H9 (cell line): ENCODE measurements around the gene PKD2L2. TPM values are rescaled to one million over a fixed set of nuclear protein-coding genes. Genes with fewer than 3 reads are reported as not detected.

ENCODE experiments used
- DNase-seq: peaks from one replicate; pipeline ENCODE4 v3.0.0-alpha.2; 2017
- H2AFZ ChIP-seq: one replicate; pipeline ENCODE4 v1.6.1; 2013; ENCODE audit warnings: mild to moderate bottlenecking, low read length, control low read depth, moderate library complexity
- H2AK5ac ChIP-seq: 2 replicates; pipeline ENCODE4 v1.6.1; 2013; ENCODE audit warnings: low read length, control low read depth, mixed read lengths; ENCODE audit not compliant: insufficient read length
- H2BK120ac ChIP-seq: one replicate; pipeline ENCODE4 v1.6.1; 2013; ENCODE audit warnings: low read depth, mild to moderate bottlenecking, low read length, control low read depth, inconsistent platforms; ENCODE audit not compliant: poor library complexity, severe bottlenecking
- H2BK12ac ChIP-seq: 2 replicates; pipeline ENCODE4 v1.6.1; 2013; ENCODE audit warnings: low read length, control low read depth, mixed read lengths, low read depth; ENCODE audit not compliant: insufficient read length
- H2BK15ac ChIP-seq: 2 replicates; pipeline ENCODE4 v1.6.1; 2013; ENCODE audit warnings: low read depth, low read length, control low read depth
- H2BK20ac ChIP-seq: one replicate; pipeline ENCODE4 v1.6.1; 2013; ENCODE audit warnings: low read depth, mild to moderate bottlenecking, low read length, control low read depth, inconsistent platforms; ENCODE audit not compliant: poor library complexity, severe bottlenecking
- H2BK5ac ChIP-seq: 2 replicates; pipeline ENCODE4 v1.6.1; 2013; ENCODE audit warnings: low read length, control low read depth, mixed read lengths; ENCODE audit not compliant: insufficient read length
- H3K14ac ChIP-seq: 2 replicates; pipeline ENCODE4 v1.6.1; 2013; ENCODE audit warnings: low read length, control low read depth; ENCODE audit not compliant: insufficient read depth
- H3K18ac ChIP-seq: 2 replicates; pipeline ENCODE4 v1.6.1; 2013; ENCODE audit warnings: low read depth, mild to moderate bottlenecking, mixed read lengths, low read length, control low read depth; ENCODE audit not compliant: insufficient read length
- H3K23ac ChIP-seq: 2 replicates; pipeline ENCODE4 v1.6.1; 2013; ENCODE audit warnings: low read length, control low read depth, mixed read lengths, low read depth; ENCODE audit not compliant: insufficient read length
- H3K23me2 ChIP-seq: 2 replicates; pipeline ENCODE4 v1.6.1; 2013; ENCODE audit warnings: low read depth, mild to moderate bottlenecking, mixed read lengths, low read length, control low read depth; ENCODE audit not compliant: insufficient read length, poor library complexity, severe bottlenecking
- H3K27ac ChIP-seq: 2 replicates; pipeline ENCODE4 v1.5.1; 2013; ENCODE audit warnings: low read length, control low read depth, mixed read lengths, low read depth; ENCODE audit not compliant: insufficient read length
- H3K27me3 ChIP-seq: 2 replicates; pipeline ENCODE4 v1.6.1; 2013; ENCODE audit warnings: low read length, control low read depth, inconsistent platforms; ENCODE audit not compliant: insufficient read depth
- H3K4ac ChIP-seq: 2 replicates; pipeline ENCODE4 v1.6.1; 2013; ENCODE audit warnings: low read depth, mild to moderate bottlenecking, control low read depth, inconsistent platforms, low read length, moderate library complexity
- H3K4me1 ChIP-seq: 2 replicates; pipeline ENCODE4 v1.6.1; 2013; ENCODE audit warnings: low read length, control low read depth, inconsistent platforms; ENCODE audit not compliant: insufficient read depth
- H3K4me2 ChIP-seq: 2 replicates; pipeline ENCODE4 v1.6.1; 2013; ENCODE audit warnings: low read length, control low read depth, mixed read lengths; ENCODE audit not compliant: insufficient read length, insufficient read depth
- H3K56ac ChIP-seq: 2 replicates; pipeline ENCODE4 v1.6.1; 2013; ENCODE audit warnings: low read depth, mild to moderate bottlenecking, mixed read lengths, low read length, control low read depth; ENCODE audit not compliant: insufficient read length
- H3K79me1 ChIP-seq: 2 replicates; pipeline ENCODE4 v1.6.1; 2013; ENCODE audit warnings: low read depth, mild to moderate bottlenecking, moderate library complexity, low read length, control low read depth, inconsistent platforms; ENCODE audit not compliant: insufficient read depth, poor library complexity, severe bottlenecking
- H3K79me2 ChIP-seq: 2 replicates; pipeline ENCODE4 v1.6.1; 2013; ENCODE audit warnings: low read length, control low read depth, inconsistent platforms; ENCODE audit not compliant: insufficient read depth
- H3K9ac ChIP-seq: 2 replicates; pipeline ENCODE4 v1.6.1; 2013; ENCODE audit warnings: low read length, control low read depth, mixed read lengths; ENCODE audit not compliant: insufficient read length; ENCODE audit errors: extremely low read depth
- H3K9me3 ChIP-seq: one replicate; pipeline ENCODE4 v1.6.1; 2013; ENCODE audit warnings: low read depth, low read length, inconsistent platforms; ENCODE audit not compliant: control insufficient read depth
- H3T11ph ChIP-seq: one replicate; pipeline ENCODE4 v1.6.1; 2013; ENCODE audit warnings: mild to moderate bottlenecking, low read length, control low read depth, inconsistent platforms
- H4K20me1 ChIP-seq: one replicate; pipeline ENCODE4 v1.6.1; 2013; ENCODE audit not compliant: control insufficient read depth, insufficient read length, insufficient read depth
- H4K5ac ChIP-seq: 2 replicates; pipeline ENCODE4 v1.6.1; 2013; ENCODE audit warnings: low read depth, mild to moderate bottlenecking, mixed read lengths, low read length, control low read depth; ENCODE audit not compliant: insufficient read length
- H4K8ac ChIP-seq: replicated peaks from 2 replicates; pipeline ENCODE4 v1.6.1; 2013; ENCODE audit warnings: low read length, control low read depth, mixed read lengths, low read depth; ENCODE audit not compliant: insufficient read length
- H4K91ac ChIP-seq: 2 replicates; pipeline ENCODE4 v1.6.1; 2013; ENCODE audit warnings: low read depth, mild to moderate bottlenecking, moderate library complexity, mixed read lengths, low read length, control low read depth; ENCODE audit not compliant: insufficient read length
- H3K27ac Mint-ChIP-seq, 3 experiments: 2 replicates in 2 of 3; 3 replicates in 1 of 3; pipeline ENCODE4 v1.8.0; 2020 to 2021; ENCODE audit warnings: mixed read lengths in 3 of 3, mild to moderate bottlenecking in 1 of 3, moderate library complexity in 1 of 3
- H3K27me3 Mint-ChIP-seq: 2 replicates; pipeline ENCODE4 v1.8.0; 2021; ENCODE audit warnings: low read depth, mild to moderate bottlenecking, moderate library complexity, mixed read lengths
- H3K36me3 Mint-ChIP-seq, 3 experiments: 2 replicates in 2 of 3; 3 replicates in 1 of 3; pipeline ENCODE4 v1.8.0; 2020 to 2021; ENCODE audit warnings: low read depth in 3 of 3, mixed read lengths in 3 of 3; ENCODE audit not compliant: insufficient read depth in 1 of 3
- H3K4me1 Mint-ChIP-seq, 2 experiments: 2 replicates each; pipeline ENCODE4 v1.8.0; 2020; ENCODE audit warnings: mixed read lengths in 2 of 2
- H3K4me3 Mint-ChIP-seq, 2 experiments: 2 replicates in 1 of 2; 3 replicates in 1 of 2; pipeline ENCODE4 v1.8.0; 2020 to 2021; ENCODE audit warnings: mild to moderate bottlenecking in 2 of 2, mixed read lengths in 2 of 2, moderate library complexity in 1 of 2
- H3K9me3 Mint-ChIP-seq, 2 experiments: 2 replicates in 1 of 2; 3 replicates in 1 of 2; pipeline ENCODE4 v1.8.0; 2020; ENCODE audit warnings: mild to moderate bottlenecking in 2 of 2, mixed read lengths in 2 of 2, moderate library complexity in 1 of 2
- CTCF ChIP-seq: fragments of 200-600 bp; sonication (generic); conservative IDR thresholded peaks from 3 replicates; pipeline ENCODE4 v1.8.0; 2021; ENCODE audit warnings: antibody characterized with exemption, mild to moderate bottlenecking
- WGBS: extraction: QIAGEN DNeasy Blood & Tissue Kit; methylation state at CpG from one replicate; pipeline ENCODE4 v1.1.7; 2013; ENCODE audit warnings: missing lambda C conversion rate, low lambda C conversion rate, mixed read lengths; ENCODE audit not compliant: insufficient read length; ENCODE audit errors: extremely low coverage; 5-methylcytosine and 5-hydroxymethylcytosine counted together
- total RNA-seq: library from RNA; stranded (reverse); gene quantifications from 2 replicates; pipeline ENCODE4 v1.2.1, GENCODE V29; 2021

The PKD2L2 gene
- total RNA-seq, 1 experiment from 2014 or later: not detected

GRCh38 chr5:137887831-137888230, 1.4 kb upstream of the PKD2L2 start:
- Histone ChIP-seq H3K27me3 (no peaks in the 10 kb centered on the region), H3K9ac (no peak overlapping the region), H4K8ac (no peak overlapping the region), H2BK5ac (no peak overlapping the region), H2BK15ac (no peak overlapping the region), H3K23ac (no peak overlapping the region), H4K5ac (no peak overlapping the region), H2BK12ac (no peak overlapping the region), H3K4me2 (no peak overlapping the region), H3K18ac (no peak overlapping the region), H3K4me1 (no peaks in the 10 kb centered on the region), H4K20me1 (no peaks in the 10 kb centered on the region), H4K91ac (no peak overlapping the region), H3K9me3 (no peaks in the 10 kb centered on the region), H3K4ac (no peak overlapping the region), H2BK120ac (no peak overlapping the region), H2BK20ac (no peak overlapping the region), H3K14ac (no peak overlapping the region), H3K79me1 (no peaks in the 10 kb centered on the region), H2AFZ (no peak overlapping the region), H3T11ph (no peak overlapping the region), H3K27ac (no peak overlapping the region), H3K79me2 (no peaks in the 10 kb centered on the region), H3K56ac (no peak overlapping the region), H2AK5ac (no peak overlapping the region), H3K23me2 (no peaks in the 10 kb centered on the region)
- peaks cover 5 to 16% of the 10 kb centered on the region in 2 experiments for H3K4me1 Mint-ChIP-seq
- no peak overlapping the region for H3K27ac Mint-ChIP-seq
- no peaks in the 10 kb centered on the region for H3K27me3 Mint-ChIP-seq
- H3K9me3 Mint-ChIP-seq: no peaks in the 10 kb centered on the region
- WGBS: no CpG with 5 or more reads among the region's 2 CpGs
- no peak for TF ChIP-seq CTCF
- no peaks in the 10 kb centered on the region for H3K36me3 Mint-ChIP-seq
- DNase-seq: no peak
- H3K4me3 Mint-ChIP-seq: no peak overlapping the region
